ENCODE measurements around the gene DLX5.

Gene DLX5

GRCh38 chr7:96991546-96992191 lies 33.0 kb downstream of the DLX5 start:
- ChIA-PET POLR2A (no interaction called here), CTCF (no interaction called here)
- no peak for DNase-seq (ENCODE audit: low read depth, low spot score)
- H3K4me3 ChIP-seq (ENCODE audit: low read depth, low read length): no peak overlapping the region
- TF ChIP-seq CTCF (IDR thresholded peaks at IDR 0.05; ENCODE audit: insufficient read depth, low read length, missing control alignments): no peak

GRCh38 chr7:96989859-96990317 lies 34.7 kb downstream of the DLX5 start:
- POLR2A ChIA-PET: no interaction called here
- no peak for DNase-seq (ENCODE audit: low read depth, low spot score)
- CTCF ChIA-PET: no interaction called here
- TF ChIP-seq CTCF (IDR thresholded peaks at IDR 0.05; ENCODE audit: insufficient read depth, low read length, missing control alignments): no peak
- H3K4me3 ChIP-seq (ENCODE audit: low read depth, low read length): no peak overlapping the region

GRCh38 chr7:96989241-96989858 lies 35.3 kb downstream of the DLX5 start:
- no peak for TF ChIP-seq CTCF (IDR thresholded peaks at IDR 0.05; ENCODE audit: insufficient read depth, low read length, missing control alignments)
- H3K4me3 ChIP-seq (ENCODE audit: low read depth, low read length): no peak overlapping the region
- ChIA-PET CTCF (no interaction called here), POLR2A (no interaction called here)
- DNase-seq (ENCODE audit: low read depth, low spot score): no peak

GRCh38 chr7:96987719-96988118 lies 36.9 kb downstream of the DLX5 start:
- ChIA-PET POLR2A (no interaction called here), CTCF (no interaction called here)

GRCh38 chr7:96986901-96987300 lies 37.7 kb downstream of the DLX5 start:
- DNase-seq (ENCODE audit: low read depth, low spot score): no peak
- ChIA-PET POLR2A (no interaction called here), CTCF (no interaction called here)
- no peak for TF ChIP-seq CTCF (IDR thresholded peaks at IDR 0.05; ENCODE audit: insufficient read depth, low read length, missing control alignments)
- H3K4me3 ChIP-seq (ENCODE audit: low read depth, low read length): no peak overlapping the region

More at GRCh38 chr7:96987719-96988118, 36.9 kb downstream of the DLX5 start:
- no peak for DNase-seq (ENCODE audit: low read depth, low spot score)
- no peak for TF ChIP-seq CTCF (IDR thresholded peaks at IDR 0.05; ENCODE audit: insufficient read depth, low read length, missing control alignments)
- no peak overlapping the region for H3K4me3 ChIP-seq (ENCODE audit: low read depth, low read length)

- H3K4me3 ChIP-seq (ENCODE audit: low read depth, low read length): no peak overlapping the region
- TF ChIP-seq CTCF (IDR thresholded peaks at IDR 0.05; ENCODE audit: insufficient read depth, low read length, missing control alignments): no peak
- ChIA-PET POLR2A (no interaction called here), CTCF (no interaction called here)
- no peak for DNase-seq (ENCODE audit: low read depth, low spot score)
Observed at GRCh38 chr7:96985992-96986391, 38.6 kb downstream of the DLX5 start.

Measured in AG04449 (cell line).